ENCODE data around the gene MPL. TPM values are rescaled to one million over a fixed set of nuclear protein-coding genes. Genes with fewer than 3 reads are reported as not detected.
A peak's percentile ranks its signal among the peaks of the same experiment; 100 is the strongest.

Gene MPL
- total and polyA plus RNA-seq, 2 of the 13 experiments (the other 11 are each of a cell fraction or from before 2014, with no cell fraction given) = not detected

DNA sequence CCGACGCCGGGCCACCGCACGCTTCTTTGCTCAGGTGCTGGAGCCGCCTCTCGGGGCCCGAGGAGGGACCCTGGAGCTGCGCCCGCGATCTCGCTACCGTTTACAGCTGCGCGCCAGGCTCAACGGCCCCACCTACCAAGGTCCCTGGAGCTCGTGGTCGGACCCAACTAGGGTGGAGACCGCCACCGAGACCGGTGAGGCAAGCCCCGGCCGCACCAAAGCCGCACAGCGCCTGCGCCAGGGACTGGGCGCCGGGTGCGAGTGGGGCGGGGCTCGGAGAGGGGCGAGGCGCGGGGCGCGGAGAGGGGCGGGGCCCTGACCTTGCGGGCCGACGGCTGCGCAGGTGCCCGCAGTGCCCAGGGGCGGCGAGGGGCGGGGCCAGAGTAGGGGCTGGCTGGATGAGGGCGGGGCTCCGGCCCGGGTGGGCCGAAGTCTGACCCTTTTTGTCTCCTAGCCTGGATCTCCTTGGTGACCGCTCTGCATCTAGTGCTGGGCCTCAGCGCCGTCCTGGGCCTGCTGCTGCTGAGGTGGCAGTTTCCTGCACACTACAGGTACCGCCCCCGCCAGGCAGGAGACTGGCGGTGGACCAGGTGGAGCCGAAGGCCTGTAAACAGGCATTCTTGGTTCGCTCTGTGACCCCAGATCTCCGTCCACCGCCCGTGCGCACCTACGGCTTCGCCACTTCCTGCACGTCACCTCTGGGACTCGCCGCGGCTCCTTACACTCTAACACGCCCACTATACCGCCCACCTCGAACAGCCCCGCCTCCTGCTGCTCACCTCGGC is 11.4 kb downstream of the MPL start (continued):
- TF ChIP-seq, protein P1, sequence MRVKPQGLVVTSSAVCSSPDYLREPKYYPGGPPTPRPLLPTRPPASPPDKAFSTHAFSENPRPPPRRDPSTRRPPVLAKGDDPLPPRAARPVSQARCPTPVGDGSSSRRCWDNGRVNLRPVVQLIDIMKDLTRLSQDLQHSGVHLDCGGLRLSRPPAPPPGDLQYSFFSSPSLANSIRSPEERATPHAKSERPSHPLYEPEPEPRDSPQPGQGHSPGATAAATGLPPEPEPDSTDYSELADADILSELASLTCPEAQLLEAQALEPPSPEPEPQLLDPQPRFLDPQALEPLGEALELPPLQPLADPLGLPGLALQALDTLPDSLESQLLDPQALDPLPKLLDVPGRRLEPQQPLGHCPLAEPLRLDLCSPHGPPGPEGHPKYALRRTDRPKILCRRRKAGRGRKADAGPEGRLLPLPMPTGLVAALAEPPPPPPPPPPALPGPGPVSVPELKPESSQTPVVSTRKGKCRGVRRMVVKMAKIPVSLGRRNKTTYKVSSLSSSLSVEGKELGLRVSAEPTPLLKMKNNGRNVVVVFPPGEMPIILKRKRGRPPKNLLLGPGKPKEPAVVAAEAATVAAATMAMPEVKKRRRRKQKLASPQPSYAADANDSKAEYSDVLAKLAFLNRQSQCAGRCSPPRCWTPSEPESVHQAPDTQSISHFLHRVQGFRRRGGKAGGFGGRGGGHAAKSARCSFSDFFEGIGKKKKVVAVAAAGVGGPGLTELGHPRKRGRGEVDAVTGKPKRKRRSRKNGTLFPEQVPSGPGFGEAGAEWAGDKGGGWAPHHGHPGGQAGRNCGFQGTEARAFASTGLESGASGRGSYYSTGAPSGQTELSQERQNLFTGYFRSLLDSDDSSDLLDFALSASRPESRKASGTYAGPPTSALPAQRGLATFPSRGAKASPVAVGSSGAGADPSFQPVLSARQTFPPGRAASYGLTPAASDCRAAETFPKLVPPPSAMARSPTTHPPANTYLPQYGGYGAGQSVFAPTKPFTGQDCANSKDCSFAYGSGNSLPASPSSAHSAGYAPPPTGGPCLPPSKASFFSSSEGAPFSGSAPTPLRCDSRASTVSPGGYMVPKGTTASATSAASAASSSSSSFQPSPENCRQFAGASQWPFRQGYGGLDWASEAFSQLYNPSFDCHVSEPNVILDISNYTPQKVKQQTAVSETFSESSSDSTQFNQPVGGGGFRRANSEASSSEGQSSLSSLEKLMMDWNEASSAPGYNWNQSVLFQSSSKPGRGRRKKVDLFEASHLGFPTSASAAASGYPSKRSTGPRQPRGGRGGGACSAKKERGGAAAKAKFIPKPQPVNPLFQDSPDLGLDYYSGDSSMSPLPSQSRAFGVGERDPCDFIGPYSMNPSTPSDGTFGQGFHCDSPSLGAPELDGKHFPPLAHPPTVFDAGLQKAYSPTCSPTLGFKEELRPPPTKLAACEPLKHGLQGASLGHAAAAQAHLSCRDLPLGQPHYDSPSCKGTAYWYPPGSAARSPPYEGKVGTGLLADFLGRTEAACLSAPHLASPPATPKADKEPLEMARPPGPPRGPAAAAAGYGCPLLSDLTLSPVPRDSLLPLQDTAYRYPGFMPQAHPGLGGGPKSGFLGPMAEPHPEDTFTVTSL (CRISPR knock-in tag; IDR thresholded peaks at IDR 0.05; ENCODE audit: borderline replicate concordance) = peak; percentile 5; the same call in 1 of the 2 replicates
- TF ChIP-seq, protein P2, sequence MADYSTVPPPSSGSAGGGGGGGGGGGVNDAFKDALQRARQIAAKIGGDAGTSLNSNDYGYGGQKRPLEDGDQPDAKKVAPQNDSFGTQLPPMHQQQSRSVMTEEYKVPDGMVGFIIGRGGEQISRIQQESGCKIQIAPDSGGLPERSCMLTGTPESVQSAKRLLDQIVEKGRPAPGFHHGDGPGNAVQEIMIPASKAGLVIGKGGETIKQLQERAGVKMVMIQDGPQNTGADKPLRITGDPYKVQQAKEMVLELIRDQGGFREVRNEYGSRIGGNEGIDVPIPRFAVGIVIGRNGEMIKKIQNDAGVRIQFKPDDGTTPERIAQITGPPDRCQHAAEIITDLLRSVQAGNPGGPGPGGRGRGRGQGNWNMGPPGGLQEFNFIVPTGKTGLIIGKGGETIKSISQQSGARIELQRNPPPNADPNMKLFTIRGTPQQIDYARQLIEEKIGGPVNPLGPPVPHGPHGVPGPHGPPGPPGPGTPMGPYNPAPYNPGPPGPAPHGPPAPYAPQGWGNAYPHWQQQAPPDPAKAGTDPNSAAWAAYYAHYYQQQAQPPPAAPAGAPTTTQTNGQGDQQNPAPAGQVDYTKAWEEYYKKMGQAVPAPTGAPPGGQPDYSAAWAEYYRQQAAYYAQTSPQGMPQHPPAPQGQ (CRISPR knock-in tag; IDR thresholded peaks at IDR 0.05; ENCODE audit: borderline replicate concordance) = no peak
- TF ChIP-seq ZSCAN12 (CRISPR knock-in tag; IDR thresholded peaks at IDR 0.05) = peak; percentile 80; the same call in 1 of the 2 replicates
- TF ChIP-seq SMC3 (IDR thresholded peaks at IDR 0.05; ENCODE audit: low read length) = no peak
- TF ChIP-seq ZNF230 (CRISPR knock-in tag; IDR thresholded peaks at IDR 0.05) = no peak
- no peak for TF ChIP-seq DPF2 (CRISPR knock-in tag; IDR thresholded peaks at IDR 0.05; ENCODE audit: borderline replicate concordance, low read depth)
- TF ChIP-seq, protein P3, sequence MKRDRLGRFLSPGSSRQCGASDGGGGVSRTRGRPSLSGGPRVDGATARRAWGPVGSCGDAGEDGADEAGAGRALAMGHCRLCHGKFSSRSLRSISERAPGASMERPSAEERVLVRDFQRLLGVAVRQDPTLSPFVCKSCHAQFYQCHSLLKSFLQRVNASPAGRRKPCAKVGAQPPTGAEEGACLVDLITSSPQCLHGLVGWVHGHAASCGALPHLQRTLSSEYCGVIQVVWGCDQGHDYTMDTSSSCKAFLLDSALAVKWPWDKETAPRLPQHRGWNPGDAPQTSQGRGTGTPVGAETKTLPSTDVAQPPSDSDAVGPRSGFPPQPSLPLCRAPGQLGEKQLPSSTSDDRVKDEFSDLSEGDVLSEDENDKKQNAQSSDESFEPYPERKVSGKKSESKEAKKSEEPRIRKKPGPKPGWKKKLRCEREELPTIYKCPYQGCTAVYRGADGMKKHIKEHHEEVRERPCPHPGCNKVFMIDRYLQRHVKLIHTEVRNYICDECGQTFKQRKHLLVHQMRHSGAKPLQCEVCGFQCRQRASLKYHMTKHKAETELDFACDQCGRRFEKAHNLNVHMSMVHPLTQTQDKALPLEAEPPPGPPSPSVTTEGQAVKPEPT (CRISPR knock-in tag; IDR thresholded peaks at IDR 0.05; ENCODE audit: low read depth) = peak; percentile 86; the same call in 1 of the 2 replicates
- TF ChIP-seq, protein P4, sequence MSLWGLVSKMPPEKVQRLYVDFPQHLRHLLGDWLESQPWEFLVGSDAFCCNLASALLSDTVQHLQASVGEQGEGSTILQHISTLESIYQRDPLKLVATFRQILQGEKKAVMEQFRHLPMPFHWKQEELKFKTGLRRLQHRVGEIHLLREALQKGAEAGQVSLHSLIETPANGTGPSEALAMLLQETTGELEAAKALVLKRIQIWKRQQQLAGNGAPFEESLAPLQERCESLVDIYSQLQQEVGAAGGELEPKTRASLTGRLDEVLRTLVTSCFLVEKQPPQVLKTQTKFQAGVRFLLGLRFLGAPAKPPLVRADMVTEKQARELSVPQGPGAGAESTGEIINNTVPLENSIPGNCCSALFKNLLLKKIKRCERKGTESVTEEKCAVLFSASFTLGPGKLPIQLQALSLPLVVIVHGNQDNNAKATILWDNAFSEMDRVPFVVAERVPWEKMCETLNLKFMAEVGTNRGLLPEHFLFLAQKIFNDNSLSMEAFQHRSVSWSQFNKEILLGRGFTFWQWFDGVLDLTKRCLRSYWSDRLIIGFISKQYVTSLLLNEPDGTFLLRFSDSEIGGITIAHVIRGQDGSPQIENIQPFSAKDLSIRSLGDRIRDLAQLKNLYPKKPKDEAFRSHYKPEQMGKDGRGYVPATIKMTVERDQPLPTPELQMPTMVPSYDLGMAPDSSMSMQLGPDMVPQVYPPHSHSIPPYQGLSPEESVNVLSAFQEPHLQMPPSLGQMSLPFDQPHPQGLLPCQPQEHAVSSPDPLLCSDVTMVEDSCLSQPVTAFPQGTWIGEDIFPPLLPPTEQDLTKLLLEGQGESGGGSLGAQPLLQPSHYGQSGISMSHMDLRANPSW (CRISPR knock-in tag; IDR thresholded peaks at IDR 0.05; ENCODE audit: borderline replicate concordance) = 0 out of 2 replicates have a peak, but pooled peaks have one; percentile 70
- 0 out of 2 replicates have a peak, but pooled peaks have one; percentile 65 for TF ChIP-seq ZNF225 (CRISPR knock-in tag; IDR thresholded peaks at IDR 0.05)
- peak; percentile 23 for TF ChIP-seq TEAD3 (CRISPR knock-in tag; optimal IDR thresholded peaks at IDR 0.05; ENCODE audit: borderline replicate concordance)
- peak; percentile 69 for TF ChIP-seq CEBPG (CRISPR knock-in tag; IDR thresholded peaks at IDR 0.05)
- TF ChIP-seq, protein P5, sequence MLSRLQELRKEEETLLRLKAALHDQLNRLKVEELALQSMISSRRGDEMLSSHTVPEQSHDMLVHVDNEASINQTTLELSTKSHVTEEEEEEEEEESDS (CRISPR knock-in tag; IDR thresholded peaks at IDR 0.05; ENCODE audit: borderline replicate concordance) = no peak
- TF ChIP-seq STAT5B (CRISPR knock-in tag; IDR thresholded peaks at IDR 0.05) = no peak
- no peak for TF ChIP-seq NFE2L2 (IDR thresholded peaks at IDR 0.05; ENCODE audit: low read length)
- TF ChIP-seq ZNF446 (CRISPR knock-in tag; IDR thresholded peaks at IDR 0.05) = no peak; the same call in none of the 2 replicates
- no peak for TF ChIP-seq MTF1 (CRISPR knock-in tag; IDR thresholded peaks at IDR 0.05)

Data from HepG2 (cell line).